GM19463 (cell line): Measurements from ENCODE around the gene MRM3.
"Not testable (repeated sequence)": the region's sequence is repeated elsewhere in the genome, so short reads cannot be mapped to it uniquely, and the experiment has no call there.

Source experiments
- ATAC-seq: cut with Tn5 transposase; IDR thresholded peaks from one replicate; pipeline ENCODE4 v1.9.1; 2021; ENCODE audit warnings: mild to moderate bottlenecking, moderate library complexity; ENCODE audit not compliant: unreplicated experiment

MRM3 gene, protein sequence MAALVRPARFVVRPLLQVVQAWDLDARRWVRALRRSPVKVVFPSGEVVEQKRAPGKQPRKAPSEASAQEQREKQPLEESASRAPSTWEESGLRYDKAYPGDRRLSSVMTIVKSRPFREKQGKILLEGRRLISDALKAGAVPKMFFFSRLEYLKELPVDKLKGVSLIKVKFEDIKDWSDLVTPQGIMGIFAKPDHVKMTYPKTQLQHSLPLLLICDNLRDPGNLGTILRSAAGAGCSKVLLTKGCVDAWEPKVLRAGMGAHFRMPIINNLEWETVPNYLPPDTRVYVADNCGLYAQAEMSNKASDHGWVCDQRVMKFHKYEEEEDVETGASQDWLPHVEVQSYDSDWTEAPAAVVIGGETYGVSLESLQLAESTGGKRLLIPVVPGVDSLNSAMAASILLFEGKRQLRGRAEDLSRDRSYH

DNA sequence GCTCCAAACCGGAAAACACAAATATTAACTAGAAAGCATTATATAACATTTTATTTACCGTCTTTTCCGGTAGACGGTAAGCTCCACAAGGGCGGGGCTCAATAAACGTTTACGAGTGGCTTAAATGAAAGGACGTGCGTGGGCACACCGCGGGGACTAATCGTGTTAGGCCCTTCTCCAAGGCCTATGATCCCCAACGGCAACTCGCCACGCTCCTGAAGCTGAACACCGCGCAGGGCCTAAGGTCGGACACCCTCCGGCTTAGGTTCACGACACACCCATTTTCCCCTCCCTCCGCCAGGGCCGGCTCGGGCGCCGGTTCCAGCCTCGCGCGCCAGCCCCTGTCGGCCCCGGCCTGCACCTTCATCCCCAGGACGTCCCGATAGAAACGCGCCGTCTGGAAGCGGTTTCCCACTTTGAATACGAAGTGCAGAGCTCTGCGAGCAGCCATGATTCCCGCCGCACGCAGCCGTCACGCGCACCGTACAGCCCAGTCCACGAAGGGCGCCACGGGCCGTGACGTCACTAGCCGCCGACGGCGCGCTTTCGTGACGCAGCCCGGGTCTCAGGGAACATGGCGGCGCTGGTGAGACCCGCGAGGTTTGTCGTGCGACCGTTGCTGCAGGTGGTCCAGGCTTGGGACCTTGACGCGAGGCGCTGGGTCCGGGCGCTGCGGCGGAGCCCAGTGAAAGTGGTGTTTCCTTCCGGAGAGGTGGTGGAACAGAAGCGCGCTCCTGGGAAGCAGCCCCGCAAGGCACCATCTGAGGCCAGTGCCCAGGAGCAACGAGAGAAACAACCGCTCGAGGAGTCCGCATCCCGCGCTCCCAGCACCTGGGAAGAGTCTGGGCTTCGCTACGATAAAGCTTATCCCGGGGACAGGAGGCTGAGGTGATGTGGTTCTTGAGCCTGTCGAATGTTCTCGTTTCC lies at the start of gene MRM3, which contains the start of gene GLOD4:
Gene MRM3 (plus strand): TSS at position 549 of the 927 bp plus-strand sequence. CDS start 26 bp downstream, at position 575.
Gene GLOD4 (minus strand): TSS at position 476 of the 927 bp plus-strand sequence. CDS start 25 bp downstream, at position 451.
- peak; percentile 92 for ATAC-seq

DNA sequence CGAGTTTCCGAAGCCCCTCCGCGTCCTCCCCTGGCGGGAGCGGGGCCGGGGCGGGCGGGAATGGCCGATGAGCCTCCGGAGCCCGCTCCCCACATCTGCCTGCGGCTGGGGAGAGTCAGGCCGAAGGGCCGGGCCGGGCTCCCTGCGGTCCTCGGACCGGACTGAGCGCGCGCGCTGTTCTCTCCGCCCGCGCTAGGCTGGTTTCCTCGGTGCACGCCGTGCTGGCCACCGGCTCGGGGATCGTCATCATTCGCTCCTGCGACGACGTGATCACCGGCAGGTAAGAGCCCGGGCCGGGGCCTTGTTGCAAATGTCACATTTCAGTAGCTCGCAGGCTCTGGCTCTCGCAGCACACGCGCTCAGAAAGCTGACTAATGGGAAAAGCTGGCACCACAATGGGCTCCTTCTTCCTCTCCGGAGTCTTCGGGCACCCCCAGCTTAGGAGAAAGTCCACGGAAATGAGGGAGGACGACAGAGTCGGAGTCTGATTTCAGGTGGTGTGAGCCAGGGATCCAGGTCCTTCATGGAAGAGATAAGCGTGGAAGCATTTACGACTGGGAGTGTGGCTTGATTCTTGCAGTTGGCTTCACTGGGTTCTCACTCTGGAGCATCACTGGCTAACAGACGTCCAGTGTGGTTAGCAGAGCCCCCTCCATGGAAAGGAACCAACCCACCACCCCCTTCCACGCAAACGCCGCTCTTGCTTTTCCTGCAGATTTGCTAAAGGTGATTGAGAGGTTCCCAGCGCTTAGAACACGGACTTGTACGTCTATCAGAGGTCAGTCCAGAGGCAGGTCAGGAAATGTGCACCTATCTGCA lies 49.0 kb upstream of the MRM3 start:
- peak; percentile 36 for ATAC-seq

DNA sequence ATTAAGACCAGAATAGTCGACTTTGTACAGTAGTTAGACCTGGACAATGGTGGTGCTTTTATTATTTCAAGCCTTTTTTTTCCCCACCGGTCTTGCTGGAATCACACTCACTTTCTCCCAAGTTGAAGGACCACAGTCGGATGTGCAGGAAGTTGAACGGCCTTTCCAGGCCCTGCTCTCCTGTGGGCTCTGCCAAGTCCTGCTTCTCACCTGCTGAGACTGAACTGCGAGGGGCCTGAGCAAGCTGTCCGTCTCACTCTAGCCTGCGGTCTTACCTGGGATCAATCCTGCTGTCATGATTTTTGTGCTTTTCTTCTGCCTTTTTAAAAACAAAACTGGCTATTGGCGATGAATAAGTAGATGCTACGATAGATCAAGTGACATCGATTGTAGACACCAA lies 48.4 kb upstream of the MRM3 start:
- no peak for ATAC-seq

DNA sequence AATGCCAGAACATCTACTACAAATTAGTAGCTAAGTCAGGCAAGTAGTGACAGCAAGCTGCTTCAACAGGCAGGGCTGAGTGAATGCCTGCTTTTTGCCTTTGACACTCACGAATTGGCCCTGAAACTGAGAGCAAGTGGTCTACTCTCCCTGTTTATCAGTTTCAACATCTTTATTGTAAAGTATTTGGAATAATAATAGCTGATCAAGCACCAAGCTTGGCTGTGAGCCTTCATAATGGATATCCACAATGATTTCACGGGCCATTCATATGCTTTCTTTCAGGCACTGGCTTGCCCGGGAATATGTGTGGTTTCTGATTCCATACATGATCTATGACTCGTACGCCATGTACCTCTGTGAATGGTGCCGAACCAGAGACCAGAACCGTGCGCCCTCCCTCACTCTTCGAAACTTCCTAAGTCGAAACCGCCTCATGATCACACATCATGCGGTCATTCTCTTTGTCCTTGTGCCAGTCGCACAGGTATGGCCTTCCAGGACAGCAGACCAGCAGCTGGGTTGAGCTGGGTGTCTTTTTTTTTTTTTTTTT lies 44.5 kb upstream of the MRM3 start:
- ATAC-seq = no peak

DNA sequence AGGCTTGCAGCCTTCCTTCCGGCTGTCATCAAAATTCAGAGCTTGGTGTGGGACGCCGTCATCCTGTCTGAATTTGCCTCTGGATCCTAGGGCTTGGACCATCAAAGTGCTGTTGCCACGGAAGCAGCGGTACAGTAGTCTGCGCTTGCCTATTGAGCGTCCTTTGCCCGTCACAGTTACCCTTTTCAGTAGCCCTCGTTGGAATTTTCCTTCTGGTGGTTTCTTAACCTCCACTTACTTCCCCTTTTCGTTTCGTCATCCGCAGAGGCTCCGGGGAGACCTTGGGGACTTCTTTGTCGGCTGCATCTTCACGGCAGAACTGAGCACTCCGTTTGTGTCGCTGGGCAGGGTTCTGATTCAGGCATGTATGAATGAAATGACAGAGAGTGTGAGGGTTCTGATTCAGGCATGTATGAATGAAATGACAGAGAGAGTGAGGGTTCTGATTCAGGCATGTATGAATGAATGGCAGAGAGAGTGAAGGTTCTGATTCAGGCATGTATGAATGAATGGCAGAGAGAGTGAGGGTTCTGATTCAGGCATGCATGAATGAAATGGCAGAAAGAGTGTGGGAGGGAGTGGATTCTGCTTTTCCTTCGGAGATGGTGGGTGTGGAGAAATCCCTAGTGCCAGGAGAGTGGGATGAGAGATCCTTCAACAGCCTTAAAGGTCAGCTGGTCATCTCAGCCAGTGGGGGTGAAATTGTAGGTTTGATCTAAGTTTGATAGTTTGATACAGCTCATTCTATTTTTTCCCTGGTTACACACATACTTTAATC lies 41.7 kb upstream of the MRM3 start:
- peak; percentile 90 for ATAC-seq

DNA sequence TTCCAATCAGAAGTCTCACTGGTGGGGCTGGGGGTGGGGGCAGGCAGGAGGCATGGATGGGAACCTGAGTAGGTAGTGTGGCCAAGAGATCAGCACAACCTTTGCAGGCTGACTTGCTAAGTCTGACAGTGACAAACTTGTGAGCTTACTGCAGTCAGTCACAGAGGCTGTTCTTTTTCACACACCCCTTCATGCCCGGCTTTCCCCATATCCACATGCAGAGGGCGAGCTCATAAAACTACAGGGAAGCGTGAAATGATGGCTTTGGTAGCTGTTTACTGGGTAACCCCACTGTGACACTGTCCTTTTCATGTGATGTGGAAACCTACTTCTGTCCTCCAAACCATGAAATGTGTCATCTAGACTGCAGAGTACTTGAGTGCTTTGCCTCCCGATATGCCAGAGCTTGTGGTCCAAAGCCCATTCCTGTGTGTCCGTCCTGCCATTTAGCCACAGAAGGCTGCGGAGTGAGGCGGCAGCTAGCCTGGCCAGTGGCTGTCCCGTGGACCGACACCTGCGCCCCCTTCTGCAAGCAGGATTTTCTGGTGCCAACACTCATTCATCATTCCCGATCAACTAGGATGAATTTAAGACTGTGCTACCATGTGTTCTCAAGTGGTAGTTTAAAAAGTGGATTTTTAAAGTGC lies 39.9 kb upstream of the MRM3 start:
- no peak for ATAC-seq

DNA sequence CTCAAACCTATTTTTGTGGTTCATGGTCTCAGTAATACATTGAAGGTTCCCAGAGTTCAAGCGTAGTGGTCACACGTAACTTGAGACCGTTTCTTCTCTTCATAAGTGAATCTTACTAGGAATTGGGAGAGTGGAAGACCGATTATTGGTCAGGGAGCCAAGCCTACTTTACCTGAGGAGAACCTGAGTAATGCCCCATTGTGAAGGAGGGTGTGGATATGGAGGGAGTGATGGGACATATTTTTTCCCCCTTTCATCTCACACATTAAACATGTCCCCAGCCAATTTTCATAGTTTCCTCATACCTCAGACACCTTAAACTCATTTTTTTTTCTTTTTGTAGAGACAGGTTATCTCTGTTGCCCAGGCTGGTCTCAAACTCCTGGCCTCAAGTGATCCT lies 39.0 kb upstream of the MRM3 start:
- no peak for ATAC-seq

DNA sequence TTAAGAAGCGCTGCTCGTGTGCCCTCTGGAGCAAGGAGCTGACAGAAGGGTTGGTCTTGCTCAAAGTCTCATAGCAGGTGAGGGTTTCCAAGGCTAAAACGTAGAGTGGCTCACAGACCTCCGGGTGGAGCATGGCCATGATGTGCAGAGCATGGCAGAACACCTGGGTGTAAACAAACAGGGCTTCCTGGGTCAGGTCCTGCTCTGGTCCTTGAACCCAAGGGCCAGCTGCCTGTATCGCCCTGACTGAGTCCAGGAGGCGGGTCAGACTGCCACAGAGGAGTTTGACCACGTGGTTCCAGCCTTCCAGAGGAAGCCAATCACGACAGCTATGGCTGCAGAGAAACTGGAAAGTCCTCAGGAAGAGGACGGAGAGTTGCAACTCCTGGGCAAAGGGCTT lies 37.2 kb upstream of the MRM3 start:
- no peak for ATAC-seq

DNA sequence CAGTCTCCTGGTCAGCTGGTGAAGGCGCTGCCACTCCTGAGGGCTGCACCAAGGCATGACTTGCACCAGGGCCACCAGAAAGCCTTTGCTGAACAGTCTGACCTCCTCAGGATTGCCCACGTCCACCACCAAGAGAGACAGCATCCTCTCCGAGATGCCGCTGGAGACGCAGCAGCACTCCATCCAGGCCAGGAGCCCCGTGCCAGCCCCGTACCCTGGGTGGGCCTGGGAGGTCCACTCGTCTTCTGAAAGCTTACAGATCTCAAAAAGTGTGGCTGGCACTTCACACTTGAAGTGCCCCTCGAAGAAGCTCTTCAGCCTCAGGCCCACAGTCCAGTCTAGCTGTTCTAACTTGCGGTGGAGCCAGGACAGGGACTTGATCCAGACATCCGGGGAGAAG lies 36.7 kb upstream of the MRM3 start:
- no peak for ATAC-seq

DNA sequence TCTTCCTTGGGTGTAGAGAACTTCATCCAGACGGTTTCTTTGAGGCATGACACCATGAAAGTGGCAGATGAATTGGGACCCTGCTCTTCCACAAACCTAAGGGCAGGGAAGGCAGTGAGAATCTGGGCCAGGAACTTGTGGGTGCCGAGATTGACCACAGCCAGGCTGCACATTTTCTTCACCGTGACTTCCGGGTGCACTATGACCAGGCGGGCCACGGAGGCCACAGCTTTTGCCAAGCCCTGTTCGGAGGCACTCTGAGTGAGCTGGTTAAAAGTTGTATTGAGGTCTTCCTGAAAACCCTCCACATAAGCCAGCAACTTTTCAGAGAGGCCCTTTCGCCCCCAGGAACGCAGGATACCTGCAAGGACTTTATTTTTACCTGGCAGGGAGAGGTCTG lies 36.0 kb upstream of the MRM3 start:
- ATAC-seq = no peak

DNA sequence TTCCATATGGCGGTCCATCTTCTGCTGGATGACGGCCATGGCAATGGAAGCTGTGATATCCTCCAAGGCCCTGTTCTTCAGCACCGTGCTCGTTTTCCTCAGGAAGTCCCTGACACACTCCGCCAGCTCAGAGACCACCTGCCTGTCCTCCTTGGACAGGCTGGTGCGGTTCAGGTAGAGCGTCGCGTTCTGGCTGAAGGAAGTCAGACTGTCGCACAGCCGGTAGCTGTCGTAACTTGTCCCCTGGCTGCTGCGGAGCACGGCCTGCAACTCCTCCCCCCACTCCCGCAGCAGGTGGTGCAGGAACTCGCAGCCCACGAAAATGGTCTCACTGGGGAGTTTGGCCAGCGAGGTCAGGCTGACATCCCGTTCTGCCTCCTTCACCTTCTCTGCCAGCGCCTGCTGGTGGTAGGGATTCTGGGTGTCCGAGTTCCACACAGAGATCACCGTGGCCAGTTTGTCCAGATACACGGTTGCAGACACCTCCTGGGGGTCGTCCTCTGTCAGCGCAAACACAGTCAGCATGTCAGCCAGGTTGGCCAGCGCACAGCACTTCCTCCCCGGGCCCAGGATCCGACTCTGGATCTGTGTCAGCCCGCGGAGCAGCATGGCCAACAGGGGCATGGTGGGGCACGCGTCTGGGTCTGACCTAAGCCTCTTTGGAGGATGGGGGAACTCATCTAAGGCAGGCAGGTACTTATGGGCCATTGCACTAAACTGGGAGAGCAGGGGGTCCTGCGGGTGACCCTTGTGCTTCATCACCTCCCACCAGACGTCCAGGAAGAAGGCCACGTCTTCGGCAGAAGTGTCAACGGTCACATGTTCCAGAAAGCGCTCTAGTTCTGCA lies 35.1 kb upstream of the MRM3 start:
- no peak for ATAC-seq

DNA sequence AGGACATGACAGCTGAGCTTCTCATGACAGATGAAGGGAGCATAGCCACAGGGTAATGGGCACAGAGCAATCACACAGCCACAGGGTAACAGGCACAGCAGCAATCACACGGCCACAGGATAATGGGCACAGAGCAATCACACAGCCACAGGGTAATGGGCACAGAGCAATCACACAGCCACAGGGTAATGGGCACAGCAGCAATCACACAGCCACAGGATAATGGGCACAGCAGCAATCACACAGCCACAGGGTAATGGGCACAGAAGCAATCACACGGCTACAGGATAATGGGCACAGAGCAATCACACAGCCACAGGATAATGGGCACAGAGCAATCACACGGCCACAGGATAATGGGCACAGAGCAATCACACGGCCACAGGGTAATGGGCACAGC lies 33.5 kb upstream of the MRM3 start:
- not testable (repeated sequence) for ATAC-seq

DNA sequence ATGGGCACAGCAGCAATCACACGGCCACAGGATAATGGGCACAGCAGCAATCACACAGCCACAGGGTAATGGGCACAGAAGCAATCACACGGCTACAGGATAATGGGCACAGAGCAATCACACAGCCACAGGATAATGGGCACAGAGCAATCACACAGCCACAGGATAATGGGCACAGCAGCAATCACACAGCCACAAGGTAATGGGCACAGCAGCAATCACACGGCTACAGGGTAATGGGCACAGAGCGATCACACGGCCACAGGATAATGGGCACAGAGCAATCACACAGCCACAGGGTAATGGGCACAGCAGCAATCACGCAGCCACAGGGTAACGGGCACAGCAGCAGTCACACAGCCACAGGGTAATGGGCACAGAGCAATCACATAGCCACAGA lies 32.8 kb upstream of the MRM3 start:
- not testable (repeated sequence) for ATAC-seq

DNA sequence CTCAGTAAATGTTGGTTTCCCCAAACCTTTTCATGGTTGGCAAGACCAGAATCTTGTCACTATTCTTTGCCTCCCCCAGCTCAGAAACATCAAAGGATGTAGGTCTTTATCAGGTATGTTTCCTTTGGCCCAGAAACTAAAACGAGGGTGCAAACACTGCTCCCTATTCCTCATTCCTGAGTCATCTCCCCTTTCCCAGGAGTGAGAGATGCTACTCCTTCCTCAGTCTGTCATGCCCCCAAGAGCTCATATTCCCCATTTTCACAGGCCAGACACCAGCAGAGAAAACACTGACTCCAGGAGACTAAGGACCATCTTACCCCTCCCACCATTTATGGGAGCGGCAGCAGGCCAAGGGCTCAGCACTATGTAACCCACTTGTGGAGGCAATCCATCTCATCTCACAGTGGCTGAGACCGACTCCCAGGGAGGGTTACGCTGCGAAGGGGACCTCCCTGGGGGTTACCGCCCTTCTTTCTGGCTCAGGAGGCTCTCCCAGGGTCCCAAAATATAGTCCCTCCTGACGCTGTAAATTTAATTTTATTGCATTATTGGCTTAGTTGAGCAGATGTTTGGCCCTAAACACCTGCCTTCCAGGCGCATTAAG lies 31.6 kb upstream of the MRM3 start:
- ATAC-seq = no peak

DNA sequence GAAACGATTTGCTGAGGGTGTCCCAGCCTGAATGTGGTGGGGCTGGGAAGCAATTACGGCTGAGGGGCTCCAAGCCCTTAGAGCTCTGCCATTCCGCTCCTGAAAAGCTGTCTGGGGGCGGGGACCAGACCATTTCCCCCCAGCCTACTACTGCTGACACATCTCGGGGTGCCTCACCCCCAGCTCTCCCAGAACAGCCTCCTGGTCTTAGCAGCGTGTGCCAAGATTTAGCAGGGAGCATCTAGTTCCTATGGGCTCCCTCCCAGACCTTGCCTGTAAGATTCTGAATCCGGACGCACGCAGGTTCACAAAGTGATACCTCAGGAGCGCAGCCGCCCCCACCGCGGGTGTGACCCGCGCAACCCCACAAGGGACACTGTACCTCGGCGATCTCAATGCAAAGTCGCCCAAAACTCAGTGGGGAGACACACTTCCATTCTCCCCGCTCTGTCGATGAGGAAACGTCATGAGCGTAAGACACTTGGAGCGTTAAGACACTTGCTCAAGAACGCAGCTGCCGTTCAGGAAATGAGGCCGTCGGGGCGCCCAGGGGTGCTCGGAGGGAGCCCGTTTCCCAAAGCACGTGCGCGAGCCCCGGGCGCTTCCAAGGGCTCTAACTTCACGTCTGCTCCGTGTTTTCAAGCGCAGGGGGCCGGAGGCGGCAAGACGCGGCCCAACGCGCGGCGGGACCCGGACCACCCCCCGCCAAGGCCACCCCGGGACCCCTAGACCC lies 30.7 kb upstream of the MRM3 start:
- ATAC-seq = peak; percentile 36

DNA sequence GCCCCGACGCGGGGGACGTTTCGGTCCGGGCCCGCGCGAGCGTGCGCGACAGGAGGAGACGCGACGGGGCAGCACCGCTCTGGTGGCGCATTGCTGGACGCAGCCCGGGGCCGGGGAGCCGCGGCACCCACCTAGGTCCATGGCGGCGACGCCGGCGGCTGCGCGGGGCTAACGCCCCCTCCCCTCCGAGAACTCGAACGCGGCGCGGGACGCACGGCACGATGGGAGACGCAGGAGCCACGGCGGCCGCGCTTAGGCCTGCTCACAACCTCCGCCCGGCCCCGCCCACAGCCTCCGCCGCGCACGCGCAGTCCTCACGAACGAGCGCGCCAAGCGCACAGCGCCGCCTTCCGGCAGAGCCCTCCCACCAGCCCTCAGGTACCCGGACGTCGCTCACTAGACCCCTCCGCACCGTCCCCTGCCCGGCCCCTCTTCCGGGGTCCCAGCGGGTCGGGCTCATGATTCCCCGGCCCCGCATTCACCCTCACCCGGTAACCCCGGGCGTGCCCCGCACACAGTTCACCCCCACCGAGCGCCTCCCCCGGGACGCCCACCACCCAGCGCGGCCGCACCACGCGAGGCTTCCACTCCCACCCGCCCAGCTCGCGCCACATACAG lies 30.0 kb upstream of the MRM3 start, which contains the start of gene GEMIN4:
Gene GEMIN4 (minus strand): TSS at position 263 of the 618 bp plus-strand sequence. CDS start 122 bp downstream, at position 141.
- ATAC-seq = peak; percentile 82
